HG02588 (cell line): Measurements from ENCODE around the gene CRB1.

Experiments used
- ATAC-seq: cut with Tn5 transposase; IDR thresholded peaks from one replicate; pipeline ENCODE4 v1.9.1; 2021; ENCODE audit warnings: mild to moderate bottlenecking, moderate library complexity; ENCODE audit not compliant: unreplicated experiment

The CRB1 gene

GRCh38 chr1:197268012-197268411 lies at the start of gene CRB1:
TSS of gene CRB1 (plus strand) at chr1:197268252. CDS start at chr1:197268413, 161 bp downstream.
- no peak for ATAC-seq

GRCh38 chr1:197218857-197219256 lies 49.2 kb upstream of the CRB1 start:
- no peak for ATAC-seq

GRCh38 chr1:197222025-197222685 lies 45.9 kb upstream of the CRB1 start:
- ATAC-seq: no peak

GRCh38 chr1:197222780-197223179 lies 45.3 kb upstream of the CRB1 start:
- no peak for ATAC-seq

- no peak for ATAC-seq
Measured at GRCh38 chr1:197224160-197224559, 43.9 kb upstream of the CRB1 start.

- no peak for ATAC-seq
Measured at GRCh38 chr1:197225611-197226010, 42.4 kb upstream of the CRB1 start.

GRCh38 chr1:197234581-197234980 lies 33.5 kb upstream of the CRB1 start:
- no peak for ATAC-seq

- ATAC-seq: no peak
Measured at GRCh38 chr1:197235355-197235754, 32.7 kb upstream of the CRB1 start.

- ATAC-seq: no peak
Measured at GRCh38 chr1:197247465-197247864, 20.6 kb upstream of the CRB1 start.

- ATAC-seq: no peak
Measured at GRCh38 chr1:197249324-197249723, 18.7 kb upstream of the CRB1 start.

GRCh38 chr1:197250616-197251015 lies 17.4 kb upstream of the CRB1 start:
- no peak for ATAC-seq

GRCh38 chr1:197252973-197253372 lies 15.1 kb upstream of the CRB1 start:
- no peak for ATAC-seq

- no peak for ATAC-seq
Measured at GRCh38 chr1:197254866-197255265, 13.2 kb upstream of the CRB1 start.

- no peak for ATAC-seq
Measured at GRCh38 chr1:197264936-197265567, 3.0 kb upstream of the CRB1 start.

GRCh38 chr1:197269053-197269452 lies 1.0 kb downstream of the CRB1 start:
- no peak for ATAC-seq

- ATAC-seq: no peak
Measured at GRCh38 chr1:197272791-197273190, 4.7 kb downstream of the CRB1 start.

- ATAC-seq: no peak
Measured at GRCh38 chr1:197277166-197277565, 9.1 kb downstream of the CRB1 start.

GRCh38 chr1:197284325-197284724 lies 16.3 kb downstream of the CRB1 start:
- no peak for ATAC-seq

- ATAC-seq: no peak
Measured at GRCh38 chr1:197284966-197285365, 16.9 kb downstream of the CRB1 start.

- ATAC-seq: no peak
Measured at GRCh38 chr1:197285526-197286205, 17.6 kb downstream of the CRB1 start.

- no peak for ATAC-seq
Measured at GRCh38 chr1:197286634-197287033, 18.6 kb downstream of the CRB1 start.

GRCh38 chr1:197287863-197288262 lies 19.8 kb downstream of the CRB1 start:
- ATAC-seq: no peak
